Spinal cord (tissue), 10 donors: ENCODE data around the gene TRPC6. TPM values are rescaled to one million over a fixed set of nuclear protein-coding genes. Genes with fewer than 3 reads are reported as not detected.
A peak's percentile ranks its signal among the peaks of the same experiment; 100 is the strongest.

Source experiments
- DNase-seq, 6 donors: peaks; one replicate each; pipeline versions ENCODE4 v3.0.0 to v3.0.0-alpha.2; 2013 to 2015; ENCODE audit warnings: low spot score in 6 of 6, low read depth in 4 of 6
- H3K27ac ChIP-seq: one replicate; pipeline ENCODE4 v1.5.1; 2013; ENCODE audit warnings: low read depth, low read length, control low read depth
- H3K27me3 ChIP-seq: one replicate; pipeline ENCODE4 v1.6.1; 2013; ENCODE audit warnings: low read length; ENCODE audit not compliant: control insufficient read depth, insufficient read depth
- H3K36me3 ChIP-seq: one replicate; pipeline ENCODE4 v1.6.1; 2013; ENCODE audit warnings: low read length; ENCODE audit not compliant: control insufficient read depth, insufficient read depth
- H3K4me1 ChIP-seq: one replicate; pipeline ENCODE4 v1.6.1; 2013; ENCODE audit warnings: low read length; ENCODE audit not compliant: control insufficient read depth, insufficient read depth
- H3K4me3 ChIP-seq: one replicate; pipeline ENCODE4 v1.5.1; 2013; ENCODE audit warnings: low read depth, low read length, control low read depth
- H3K9me3 ChIP-seq: one replicate; pipeline ENCODE4 v1.6.1; 2013; ENCODE audit warnings: low read length; ENCODE audit not compliant: control insufficient read depth, insufficient read depth
- whole genome bisulfite sequencing: methylation state at CpG from one replicate; pipeline ENCODE4 v1.1.5; 2013; ENCODE audit warnings: missing lambda C conversion rate; ENCODE audit not compliant: insufficient coverage; 5-methylcytosine and 5-hydroxymethylcytosine counted together
- polyA plus RNA-seq, 2 donors: library from polyadenylated mRNA; unstranded; fragments of 120-200 nt; gene quantifications; one replicate each; pipeline ENCODE4 v1.2.1, GENCODE V29; 2013; ENCODE audit not compliant: insufficient read length in 2 of 2
- total RNA-seq, 2 donors: library from RNA; depleted of rRNA in 1 of 2; stranded (reverse); fragments of 120-200 nt in 1 of 2; fragments of >200 nt in 1 of 2; gene quantifications; one replicate each; pipeline versions ENCODE4 v1.2.3 to v1.2.4, GENCODE V29; 2013 to 2014
- donor health status: healthy.

The TRPC6 gene
- total and polyA plus RNA-seq, 4 donors = 3.5 to 9.8 (median 5.0) TPM

DNA sequence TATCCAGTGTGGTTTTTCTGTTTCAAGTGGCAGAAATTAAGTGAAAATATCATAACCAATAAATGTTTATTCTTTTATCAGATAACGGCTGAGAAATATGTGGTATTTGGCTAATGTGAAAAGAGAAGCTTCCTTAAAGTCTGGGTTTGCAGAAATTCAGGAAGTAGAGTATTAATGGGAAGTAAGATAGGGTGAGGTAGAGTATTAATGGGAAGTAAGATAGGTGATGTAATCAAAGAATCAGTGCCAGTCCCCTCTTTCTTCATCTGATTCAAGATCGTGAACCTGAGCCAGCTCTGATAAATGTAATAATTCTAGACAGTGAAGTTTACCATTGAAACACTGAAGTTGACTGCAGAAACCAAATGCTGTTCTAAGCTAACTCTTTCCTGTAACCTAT is 30.9 kb downstream of the TRPC6 start:
- Histone ChIP-seq H3K4me3 (no peak overlapping the region), H3K9me3 (no peaks in the 10 kb centered on the region), H3K36me3 (no peaks in the 10 kb centered on the region), H3K27ac (no peak overlapping the region), H3K27me3 (no peaks in the 10 kb centered on the region), H3K4me1 (no peaks in the 10 kb centered on the region)
- WGBS = no CpG with 5 or more reads among the region's 2 CpGs
- DNase-seq = no peak

DNA sequence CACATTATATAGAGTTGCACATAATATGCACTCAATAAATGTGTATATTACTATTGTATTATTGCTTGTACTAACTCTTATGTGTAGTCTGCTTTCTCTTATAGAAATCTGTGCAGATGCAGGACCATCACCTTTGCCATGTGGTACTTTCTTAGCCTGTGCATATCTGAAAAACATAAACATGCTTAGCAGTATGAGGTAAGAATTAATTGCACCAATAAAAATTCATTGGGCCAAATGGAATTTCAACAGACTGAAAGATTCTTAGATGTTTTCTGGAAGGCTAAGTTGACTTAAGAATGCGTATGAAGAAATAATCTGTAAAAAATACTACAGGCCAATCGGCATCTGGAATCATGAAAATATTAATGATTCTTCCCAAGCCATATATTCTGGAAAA is 55.3 kb downstream of the TRPC6 start:
- Histone ChIP-seq H3K27me3 (no peaks in the 10 kb centered on the region), H3K27ac (no peak overlapping the region), H3K36me3 (no peaks in the 10 kb centered on the region), H3K9me3 (no peaks in the 10 kb centered on the region), H3K4me1 (no peaks in the 10 kb centered on the region), H3K4me3 (no peak overlapping the region)
- no CpG with 5 or more reads among the region's 2 CpGs for WGBS
- DNase-seq = no peak

DNA sequence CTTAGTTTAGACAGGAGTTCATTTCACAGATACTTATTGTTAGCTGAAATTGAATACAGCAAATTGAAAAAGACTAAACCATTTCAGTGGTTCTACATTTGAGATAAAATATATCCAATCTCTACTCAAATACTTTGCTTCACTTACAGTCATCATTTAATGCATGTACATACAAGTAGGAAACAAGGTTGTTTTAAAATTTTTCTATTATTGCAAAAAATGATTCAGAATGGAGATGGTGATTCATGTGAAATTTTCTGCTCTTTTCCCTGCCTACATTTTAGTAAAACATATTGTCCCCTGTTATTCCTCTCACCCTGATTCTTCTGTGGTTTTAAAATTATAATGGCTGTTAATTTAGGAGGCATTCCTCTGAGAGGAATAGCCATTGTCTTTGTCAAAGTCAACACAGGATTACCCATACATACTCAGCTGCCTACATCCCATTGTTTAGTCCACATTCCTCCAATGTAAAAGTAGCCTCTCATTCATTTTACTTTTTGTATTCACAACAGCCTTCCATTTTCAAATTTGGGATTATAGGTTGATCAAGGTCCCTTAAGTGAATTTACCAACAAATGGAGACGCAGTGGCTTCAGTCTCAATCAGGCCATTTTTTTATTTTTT is 60.1 kb downstream of the TRPC6 start:
- 80% methylated on average over 1 of the region's 1 CpG for WGBS
- DNase-seq = no peak

DNA sequence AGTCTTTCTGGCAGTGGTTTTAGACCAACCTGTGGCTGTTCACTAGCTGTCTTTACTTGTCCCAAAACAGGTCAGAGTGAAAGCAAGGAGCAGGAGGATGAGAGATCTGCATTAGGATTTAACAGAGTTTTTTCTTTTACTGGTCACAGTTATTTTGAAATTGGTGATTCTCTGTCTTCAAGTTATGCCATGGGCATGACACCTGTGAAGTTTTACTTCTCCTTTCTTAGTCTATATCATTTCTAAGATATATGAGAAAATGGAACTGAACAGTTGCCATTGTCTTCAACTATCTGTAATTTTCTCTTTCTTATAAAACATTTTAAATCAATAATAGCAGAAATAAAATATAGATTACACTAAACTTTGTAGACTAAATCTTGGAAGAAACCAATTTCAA is 60.6 kb downstream of the TRPC6 start:
- H3K27ac ChIP-seq = no peak overlapping the region
- no peaks in the 10 kb centered on the region for H3K27me3 ChIP-seq
- DNase-seq = no peak
- no peaks in the 10 kb centered on the region for H3K4me1 ChIP-seq
- H3K9me3 ChIP-seq = no peaks in the 10 kb centered on the region
- H3K36me3 ChIP-seq = no peaks in the 10 kb centered on the region
- no peak overlapping the region for H3K4me3 ChIP-seq

More for the DNA sequence above, 60.1 kb downstream of the TRPC6 start:
- no peaks in the 10 kb centered on the region for H3K9me3 ChIP-seq
- H3K27me3 ChIP-seq = no peaks in the 10 kb centered on the region
- no peak overlapping the region for H3K27ac ChIP-seq
- no peak overlapping the region for H3K4me3 ChIP-seq
- H3K4me1 ChIP-seq = no peaks in the 10 kb centered on the region
- no peaks in the 10 kb centered on the region for H3K36me3 ChIP-seq

DNA sequence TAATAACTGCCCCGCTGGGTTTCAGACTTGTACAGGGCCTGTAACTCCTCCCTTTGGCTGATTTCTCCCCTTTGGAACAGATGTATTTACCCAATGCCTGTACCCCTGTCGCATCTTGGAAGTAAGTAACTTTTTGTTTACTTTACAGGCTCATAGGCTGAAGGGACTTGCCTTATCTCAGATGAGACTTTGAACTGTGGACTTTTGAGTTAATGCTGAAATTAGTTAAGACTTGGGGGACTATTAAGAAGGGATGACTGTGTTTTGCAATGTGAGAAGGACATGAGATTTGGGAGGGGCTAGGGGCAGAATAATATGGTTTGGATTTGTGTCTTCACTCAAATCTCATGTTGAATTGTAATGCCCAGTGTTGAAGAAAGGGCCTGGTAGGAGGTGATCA is 62.0 kb downstream of the TRPC6 start:
- H3K4me1 ChIP-seq = no peaks in the 10 kb centered on the region
- H3K27ac ChIP-seq = no peak overlapping the region
- WGBS = no CpG with 5 or more reads among the region's 2 CpGs
- H3K9me3 ChIP-seq = no peaks in the 10 kb centered on the region
- no peak overlapping the region for H3K4me3 ChIP-seq
- H3K36me3 ChIP-seq = no peaks in the 10 kb centered on the region
- DNase-seq = no peak
- H3K27me3 ChIP-seq = no peaks in the 10 kb centered on the region

DNA sequence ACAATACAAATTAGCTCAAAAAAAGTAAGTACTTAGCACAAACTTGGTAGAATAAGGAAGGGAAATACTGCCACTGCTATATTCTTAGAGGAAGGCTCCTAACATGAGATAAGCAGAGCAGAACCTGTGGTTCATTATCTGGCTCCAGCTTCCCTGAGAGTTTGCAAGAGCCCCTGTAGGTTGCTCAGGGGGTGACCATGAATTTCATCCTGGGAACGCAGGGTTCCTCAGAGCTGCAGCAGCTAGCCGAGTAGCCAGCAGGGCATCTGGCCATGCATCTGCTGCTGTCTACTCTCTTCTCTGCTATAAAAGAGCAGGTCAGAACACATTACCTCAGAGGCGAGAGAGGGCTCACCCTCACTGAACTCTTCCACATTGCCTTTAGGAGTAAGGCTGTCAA is 67.3 kb downstream of the TRPC6 start:
- WGBS = 32% methylated on average over 3 of the region's 3 CpGs

DNA sequence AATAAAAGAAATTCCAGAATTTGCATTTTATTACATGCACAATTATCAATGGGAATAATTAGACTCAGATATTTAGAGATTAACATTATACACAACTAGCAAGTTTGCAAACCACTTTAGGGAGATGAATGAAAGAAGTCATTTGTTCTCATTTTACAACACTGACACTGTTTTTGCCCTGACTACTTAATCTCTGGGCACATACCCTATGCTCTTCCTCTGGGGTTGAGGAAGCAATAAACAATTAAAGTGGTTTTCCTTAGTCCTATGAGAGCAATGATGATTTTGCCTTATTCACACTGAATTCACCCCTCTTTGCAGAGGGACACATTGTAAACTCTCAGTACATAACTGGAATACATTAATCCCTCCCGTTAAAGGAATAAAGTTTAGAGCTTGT is 72.7 kb downstream of the TRPC6 start:
- H3K27ac ChIP-seq = no peak overlapping the region
- H3K4me3 ChIP-seq = no peak overlapping the region
- no peaks in the 10 kb centered on the region for H3K9me3 ChIP-seq
- no CpG with 5 or more reads among the region's 1 CpG for whole genome bisulfite sequencing
- no peaks in the 10 kb centered on the region for H3K27me3 ChIP-seq
- no peaks in the 10 kb centered on the region for H3K4me1 ChIP-seq
- H3K36me3 ChIP-seq = no peaks in the 10 kb centered on the region
- DNase-seq = peak in 2 of 6 donors; percentile 6 to 57

More for the DNA sequence above, 67.3 kb downstream of the TRPC6 start:
- Histone ChIP-seq H3K9me3 (no peaks in the 10 kb centered on the region), H3K4me3 (no peak overlapping the region), H3K36me3 (no peaks in the 10 kb centered on the region), H3K27ac (no peak overlapping the region), H3K4me1 (no peaks in the 10 kb centered on the region), H3K27me3 (no peaks in the 10 kb centered on the region)
- no peak for DNase-seq

DNA sequence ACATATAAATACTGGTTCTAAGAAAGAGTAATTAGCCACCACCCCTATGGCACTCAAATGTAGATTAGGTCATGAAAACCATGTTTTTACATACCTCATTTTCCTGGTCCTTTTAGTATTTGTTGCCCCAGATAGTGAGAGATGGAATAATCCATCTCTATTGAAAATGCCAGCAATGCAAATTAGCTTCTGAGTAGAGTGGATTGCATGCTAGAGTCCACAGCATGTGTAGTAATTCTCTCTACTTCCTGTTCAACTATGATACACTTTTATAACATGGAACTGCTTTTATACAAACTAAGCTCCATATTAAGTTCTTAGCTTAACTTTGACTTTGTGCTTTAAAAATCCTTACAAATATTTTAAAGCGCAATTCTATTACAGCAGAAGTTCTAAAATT is 73.2 kb downstream of the TRPC6 start:
- Histone ChIP-seq H3K27me3 (no peaks in the 10 kb centered on the region), H3K27ac (no peak overlapping the region), H3K4me1 (no peaks in the 10 kb centered on the region), H3K36me3 (no peaks in the 10 kb centered on the region), H3K9me3 (no peaks in the 10 kb centered on the region), H3K4me3 (no peak overlapping the region)
- no peak for DNase-seq
- no CpG with 5 or more reads among the region's 1 CpG for WGBS

DNA sequence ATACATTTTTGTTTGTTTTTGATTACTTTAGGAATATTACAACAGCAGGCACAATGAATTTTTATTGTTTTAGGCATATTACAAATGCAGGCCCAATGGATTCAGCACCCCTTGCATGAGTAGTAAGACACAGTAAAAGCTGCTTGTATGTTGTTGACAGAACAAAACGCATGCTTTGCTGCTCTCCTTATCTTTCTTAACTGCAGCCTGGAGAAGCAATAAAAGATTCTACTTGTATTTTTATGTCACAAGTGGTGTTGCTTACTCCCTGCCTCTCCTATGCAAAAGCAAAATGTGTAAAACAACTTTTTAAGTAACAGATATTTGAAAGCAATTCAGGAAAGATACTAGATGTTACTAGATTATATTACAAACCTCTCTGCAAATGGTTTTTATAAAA is 73.9 kb downstream of the TRPC6 start:
- no peaks in the 10 kb centered on the region for H3K9me3 ChIP-seq
- H3K4me1 ChIP-seq = no peaks in the 10 kb centered on the region
- H3K4me3 ChIP-seq = no peak overlapping the region
- peak in 1 of 6 donors; percentile 23 for DNase-seq
- no peak overlapping the region for H3K27ac ChIP-seq
- no peaks in the 10 kb centered on the region for H3K27me3 ChIP-seq
- no peaks in the 10 kb centered on the region for H3K36me3 ChIP-seq
- no CpG with 5 or more reads among the region's 1 CpG for WGBS

DNA sequence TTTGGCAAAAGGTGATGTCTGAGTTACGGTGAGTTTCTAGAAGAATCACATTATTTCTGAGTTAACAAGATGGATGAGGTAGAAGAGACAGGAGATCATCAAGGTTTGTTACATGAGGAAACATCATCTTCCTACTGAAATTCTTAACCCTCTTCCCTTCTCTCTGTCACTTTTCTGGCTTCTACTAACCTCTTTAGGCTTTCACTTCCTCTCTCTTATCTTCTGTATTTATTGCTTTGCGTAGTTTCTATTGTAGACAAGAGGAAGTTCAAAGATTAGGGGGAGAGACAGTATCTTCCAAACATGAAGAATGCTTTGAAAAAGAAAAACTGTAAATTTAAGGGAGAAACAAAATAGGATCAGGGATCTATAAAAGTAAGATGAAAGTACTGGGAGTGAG is 75.4 kb downstream of the TRPC6 start:
- Histone ChIP-seq H3K27me3 (no peaks in the 10 kb centered on the region), H3K27ac (no peak overlapping the region), H3K9me3 (no peaks in the 10 kb centered on the region), H3K36me3 (no peaks in the 10 kb centered on the region), H3K4me1 (no peaks in the 10 kb centered on the region), H3K4me3 (no peak overlapping the region)
- no peak for DNase-seq
- WGBS = no CpG with 5 or more reads among the region's 2 CpGs
